Astrocyte (in vitro differentiated cells and primary cell): ENCODE data around the gene MRGPRE. TPM values are rescaled to one million over a fixed set of nuclear protein-coding genes. Genes with fewer than 3 reads are reported as not detected.

Source experiments
- DNase-seq: peaks from one replicate; pipeline ENCODE4 v3.0.0-alpha.2; 2010; ENCODE audit warnings: low read depth
- FAIRE-seq: peaks from 2 replicates; lab custom pipeline; 2011; peaks lifted over from hg19 to GRCh38; lab: Jason Lieb, UNC
- H2AFZ ChIP-seq: 2 replicates; pipeline ENCODE4 v1.6.0; 2012; ENCODE audit warnings: low read depth, low read length, inconsistent platforms
- H3K27ac ChIP-seq: 2 replicates; pipeline ENCODE4 v1.5.1; 2011; ENCODE audit warnings: low read depth, low read length, inconsistent platforms
- H3K27me3 ChIP-seq: 2 replicates; pipeline ENCODE4 v1.6.0; 2011; ENCODE audit warnings: low read length, inconsistent platforms; ENCODE audit not compliant: insufficient read depth
- H3K36me3 ChIP-seq: 2 replicates; pipeline ENCODE4 v1.5.1; 2011; ENCODE audit warnings: low read length, inconsistent platforms; ENCODE audit not compliant: insufficient read depth
- H3K4me1 ChIP-seq: 2 replicates; pipeline ENCODE4 v1.5.1; 2011; ENCODE audit warnings: low read length, inconsistent platforms; ENCODE audit not compliant: insufficient read depth
- H3K4me2 ChIP-seq: 2 replicates; pipeline ENCODE4 v1.6.0; 2012; ENCODE audit warnings: low read length, inconsistent platforms
- H3K4me3 ChIP-seq: 2 replicates; pipeline ENCODE4 v1.5.1; 2011; ENCODE audit warnings: low read depth, mild to moderate bottlenecking, low read length, inconsistent platforms; ENCODE audit not compliant: insufficient read depth
- H3K79me2 ChIP-seq: 2 replicates; pipeline ENCODE4 v1.6.0; 2012; ENCODE audit warnings: mild to moderate bottlenecking, low read length, inconsistent platforms; ENCODE audit not compliant: insufficient read depth
- H3K9ac ChIP-seq: 2 replicates; pipeline ENCODE4 v1.6.0; 2012; ENCODE audit warnings: mild to moderate bottlenecking, low read length, inconsistent platforms
- H3K9me3 ChIP-seq: 2 replicates; pipeline ENCODE4 v1.5.1; 2012; ENCODE audit warnings: low read depth, mild to moderate bottlenecking, low read length, inconsistent platforms; ENCODE audit not compliant: insufficient read depth
- H4K20me1 ChIP-seq: 2 replicates; pipeline ENCODE4 v1.6.0; 2012; ENCODE audit warnings: low read length, inconsistent platforms; ENCODE audit not compliant: insufficient read depth
- H3K27ac Mint-ChIP-seq: one replicate; pipeline ENCODE4 v1.8.0; 2021; ENCODE audit warnings: mild to moderate bottlenecking, mixed read lengths; ENCODE audit not compliant: unreplicated experiment
- H3K27me3 Mint-ChIP-seq: one replicate; pipeline ENCODE4 v1.8.0; 2021; ENCODE audit warnings: low read depth, mixed read lengths; ENCODE audit not compliant: unreplicated experiment
- H3K36me3 Mint-ChIP-seq: one replicate; pipeline ENCODE4 v1.8.0; 2021; ENCODE audit warnings: low read depth, mixed read lengths; ENCODE audit not compliant: unreplicated experiment
- H3K4me1 Mint-ChIP-seq: one replicate; pipeline ENCODE4 v1.8.0; 2021; ENCODE audit warnings: low read depth, mixed read lengths; ENCODE audit not compliant: unreplicated experiment
- H3K4me3 Mint-ChIP-seq: one replicate; pipeline ENCODE4 v1.8.0; 2021; ENCODE audit warnings: mild to moderate bottlenecking, moderate library complexity, mixed read lengths; ENCODE audit not compliant: unreplicated experiment
- H3K9me3 Mint-ChIP-seq: one replicate; pipeline ENCODE4 v1.8.0; 2021; ENCODE audit warnings: mild to moderate bottlenecking, mixed read lengths; ENCODE audit not compliant: unreplicated experiment
- CTCF ChIP-seq: IDR thresholded peaks from 2 replicates; pipeline ENCODE4 v1.5.1; 2011; ENCODE audit warnings: low read depth, mild to moderate bottlenecking, inconsistent platforms, low read length, moderate library complexity; ENCODE audit not compliant: insufficient read depth
- EZH2 ChIP-seq: IDR thresholded peaks from 2 replicates; pipeline ENCODE4 v1.6.1; 2012; ENCODE audit warnings: mild to moderate bottlenecking, low read length, inconsistent platforms; ENCODE audit not compliant: insufficient read depth
- total RNA-seq: library from RNA; stranded (reverse); gene quantifications from 2 replicates; pipeline ENCODE4 v1.2.1, GENCODE V29; 2021

Gene MRGPRE
- total RNA-seq, 1 donor from 2014 or later: not detected

GRCh38 chr11:3226846-3227567 lies 5.2 kb downstream of the MRGPRE start:
- TF ChIP-seq CTCF: no peak
- no peak for TF ChIP-seq EZH2
- Histone ChIP-seq H3K36me3 (no peaks in the 10 kb centered on the region), H3K27ac (no peak overlapping the region), H3K79me2 (no peaks in the 10 kb centered on the region), H3K9ac (no peak overlapping the region), H3K9me3 (no peaks in the 10 kb centered on the region), H4K20me1 (no peaks in the 10 kb centered on the region), H3K4me3 (no peak overlapping the region), H3K27me3 (no peaks in the 10 kb centered on the region), H3K4me1 (no peaks in the 10 kb centered on the region), H2AFZ (no peak overlapping the region), H3K4me2 (no peak overlapping the region)
- no peaks in the 10 kb centered on the region for H3K36me3 Mint-ChIP-seq
- H3K4me3 Mint-ChIP-seq: no peak overlapping the region
- FAIRE-seq (no peak), DNase-seq (no peak)
- peaks cover 11% of the 10 kb centered on the region for H3K4me1 Mint-ChIP-seq
- H3K27me3 Mint-ChIP-seq: peaks cover 22% of the 10 kb centered on the region
- no peaks in the 10 kb centered on the region for H3K9me3 Mint-ChIP-seq
- H3K27ac Mint-ChIP-seq: no peak overlapping the region

- Histone ChIP-seq H4K20me1 (no peaks in the 10 kb centered on the region), H3K4me3 (no peak overlapping the region), H3K9ac (no peak overlapping the region), H3K4me1 (no peaks in the 10 kb centered on the region), H3K27me3 (peaks cover 6% of the 10 kb centered on the region), H3K36me3 (no peaks in the 10 kb centered on the region), H3K27ac (no peak overlapping the region), H3K79me2 (no peaks in the 10 kb centered on the region), H3K9me3 (no peaks in the 10 kb centered on the region), H2AFZ (no peak overlapping the region), H3K4me2 (no peak overlapping the region)
- Mint-ChIP-seq H3K36me3 (no peaks in the 10 kb centered on the region), H3K27me3 (peaks cover 22% of the 10 kb centered on the region), H3K4me3 (no peak overlapping the region), H3K4me1 (peaks cover 11% of the 10 kb centered on the region), H3K27ac (no peak overlapping the region), H3K9me3 (no peaks in the 10 kb centered on the region)
- TF ChIP-seq EZH2 (no peak), CTCF (no peak)
- no peak for DNase-seq
- FAIRE-seq: no peak
Observed at GRCh38 chr11:3225826-3226750, 6.1 kb downstream of the MRGPRE start.
